ENCODE results near the gene SPTBN1.
A peak's percentile ranks its signal among the peaks of the same experiment; 100 is the strongest.

Gene SPTBN1

DNA sequence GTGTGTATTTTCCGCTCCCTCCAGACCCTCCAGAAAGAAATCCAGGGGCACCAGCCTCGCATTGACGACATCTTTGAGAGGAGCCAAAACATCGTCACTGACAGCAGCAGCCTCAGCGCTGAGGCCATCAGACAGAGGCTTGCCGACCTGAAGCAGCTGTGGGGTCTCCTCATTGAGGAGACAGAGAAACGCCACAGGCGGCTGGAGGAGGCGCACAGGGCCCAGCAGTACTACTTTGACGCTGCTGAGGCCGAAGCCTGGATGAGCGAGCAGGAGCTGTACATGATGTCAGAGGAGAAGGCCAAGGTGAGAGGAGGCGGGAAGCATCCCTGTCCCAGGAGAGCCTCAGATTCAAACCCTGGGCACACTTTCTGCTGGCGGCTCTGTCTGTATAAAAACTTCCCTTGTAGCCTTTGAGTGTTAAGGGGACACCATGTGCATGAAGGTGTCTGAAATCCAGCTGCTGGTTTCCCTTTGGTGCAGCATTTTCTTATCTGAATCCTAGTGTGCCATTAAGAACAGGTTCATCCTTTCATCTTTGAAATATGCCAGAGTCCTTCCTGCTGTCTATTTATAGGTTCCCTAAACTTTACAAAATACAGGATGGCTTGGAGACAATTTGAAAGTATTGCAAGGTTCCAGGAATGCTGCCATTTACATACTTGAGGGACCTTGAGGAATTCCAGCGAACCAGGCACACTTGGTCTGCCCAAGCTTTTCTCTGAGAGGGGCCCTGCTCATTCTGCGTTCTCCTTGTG lies 190.2 kb downstream of the SPTBN1 start:
- Mint-ChIP-seq H3K27ac (peak overlapping the region; percentile 42), H3K36me3 (peaks cover 86% of the 10 kb centered on the region), H3K4me3 (no peak overlapping the region), H3K4me1 (peaks cover 3% of the 10 kb centered on the region), H3K9me3 (no peaks in the 10 kb centered on the region), H3K27me3 (no peaks in the 10 kb centered on the region)
- DNase-seq, result no peak
- CTCF ChIA-PET, result interaction anchor here (0.9 to 1.9 kb wide), 3 partner anchors 12 to 122 kb away, joined by 3 to 5 read pairs (median 3); no protein-coding TSS in a partner anchor

- DNase-seq, result no peak
- Mint-ChIP-seq H3K36me3 (peaks cover 86% of the 10 kb centered on the region), H3K27ac (peak overlapping the region; percentile 24), H3K4me1 (peaks cover 7% of the 10 kb centered on the region), H3K9me3 (no peaks in the 10 kb centered on the region), H3K27me3 (no peaks in the 10 kb centered on the region), H3K4me3 (no peak overlapping the region)
- CTCF ChIA-PET, result interaction anchor here (4.6 kb wide), 1 partner anchor 16 kb away, joined by 19 read pairs; no protein-coding TSS in a partner anchor
These were observed 192.1 kb downstream of the SPTBN1 start for GRCh38 chr2:54648256-54648655.

DNA sequence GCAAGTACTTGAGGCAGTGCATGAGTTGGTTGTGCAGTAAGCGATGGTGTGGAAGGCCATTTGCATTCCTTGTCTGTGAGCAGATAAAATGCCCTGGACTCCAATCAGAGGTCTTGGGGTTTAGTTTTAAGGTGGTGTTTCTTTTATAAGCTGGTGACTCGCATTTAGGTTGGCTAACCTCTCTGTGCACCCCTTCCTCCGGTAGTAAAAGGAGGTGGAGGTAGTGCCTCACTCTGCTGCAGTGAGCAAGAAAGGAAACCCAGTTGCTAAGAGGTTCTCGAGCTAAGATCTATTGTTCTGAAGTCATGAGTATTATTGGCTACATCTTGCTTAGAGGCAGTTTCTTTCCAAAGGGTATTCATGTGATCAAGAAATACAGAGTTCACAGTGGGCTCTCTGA lies 193.1 kb downstream of the SPTBN1 start:
- peak overlapping the region; percentile 12 for H3K27ac Mint-ChIP-seq
- H3K9me3 Mint-ChIP-seq, result no peaks in the 10 kb centered on the region
- H3K36me3 Mint-ChIP-seq, result peaks cover 86% of the 10 kb centered on the region
- H3K27me3 Mint-ChIP-seq, result no peaks in the 10 kb centered on the region
- CTCF ChIA-PET, result interaction anchor here (4.6 kb wide), 1 partner anchor 15 kb away, joined by 19 read pairs; no protein-coding TSS in a partner anchor
- no peak for DNase-seq
- no peak overlapping the region for H3K4me3 Mint-ChIP-seq
- peaks cover 7% of the 10 kb centered on the region for H3K4me1 Mint-ChIP-seq

GRCh38 chr2:54649633-54650032 lies 193.5 kb downstream of the SPTBN1 start:
- peaks cover 85% of the 10 kb centered on the region for H3K36me3 Mint-ChIP-seq
- DNase-seq, result no peak
- H3K27ac Mint-ChIP-seq, result no peak overlapping the region
- no peaks in the 10 kb centered on the region for H3K27me3 Mint-ChIP-seq
- no peak overlapping the region for H3K4me3 Mint-ChIP-seq
- H3K9me3 Mint-ChIP-seq, result no peaks in the 10 kb centered on the region
- CTCF ChIA-PET, result interaction anchor here (2.0 to 4.6 kb wide), 2 partner anchors 15 to 126 kb away, joined by 8 to 19 read pairs; no protein-coding TSS in a partner anchor
- peaks cover 7% of the 10 kb centered on the region for H3K4me1 Mint-ChIP-seq

- Mint-ChIP-seq H3K4me3 (no peak overlapping the region), H3K27ac (no peak overlapping the region), H3K27me3 (no peaks in the 10 kb centered on the region), H3K36me3 (peaks cover 86% of the 10 kb centered on the region), H3K4me1 (peaks cover 7% of the 10 kb centered on the region), H3K9me3 (no peaks in the 10 kb centered on the region)
- CTCF ChIA-PET, result interaction anchor here (1.1 to 4.6 kb wide), 3 partner anchors 14 to 127 kb away, joined by 3 to 19 read pairs (median 8); no protein-coding TSS in a partner anchor
- no peak for DNase-seq
These were observed 194.5 kb downstream of the SPTBN1 start for GRCh38 chr2:54650612-54651011.

DNA sequence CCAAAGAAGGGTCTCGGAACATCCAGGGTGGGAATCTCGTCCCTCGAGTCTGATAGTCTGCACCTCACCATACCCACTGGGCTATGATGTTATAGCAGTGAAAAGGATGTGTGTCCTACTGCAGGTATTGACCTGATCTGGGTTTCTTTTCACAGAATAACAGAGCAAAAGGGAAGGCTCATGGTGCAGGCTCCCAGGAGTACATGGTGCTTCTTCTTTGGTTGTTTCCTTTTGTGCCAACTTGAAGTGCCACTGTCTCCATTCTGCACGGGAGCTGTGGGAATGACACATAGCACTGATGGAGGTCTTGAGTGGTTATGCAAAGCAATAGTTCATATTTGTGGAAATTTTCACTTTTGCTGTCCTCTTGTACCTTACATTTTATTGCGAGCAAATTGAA lies 195.2 kb downstream of the SPTBN1 start:
- CTCF ChIA-PET, result interaction anchor here (1.1 to 4.6 kb wide), 4 partner anchors 13 to 128 kb away, joined by 3 to 19 read pairs (median 6); no protein-coding TSS in a partner anchor
- DNase-seq, result no peak
- H3K4me1 Mint-ChIP-seq, result peaks cover 7% of the 10 kb centered on the region
- no peaks in the 10 kb centered on the region for H3K9me3 Mint-ChIP-seq
- no peak overlapping the region for H3K27ac Mint-ChIP-seq
- H3K4me3 Mint-ChIP-seq, result no peak overlapping the region
- H3K36me3 Mint-ChIP-seq, result peaks cover 86% of the 10 kb centered on the region
- H3K27me3 Mint-ChIP-seq, result no peaks in the 10 kb centered on the region

GRCh38 chr2:54652540-54652939 lies 196.4 kb downstream of the SPTBN1 start:
- DNase-seq, result no peak
- Mint-ChIP-seq H3K4me3 (no peak overlapping the region), H3K36me3 (peaks cover 88% of the 10 kb centered on the region), H3K27ac (peak overlapping the region; percentile 60), H3K27me3 (no peaks in the 10 kb centered on the region), H3K4me1 (peaks cover 8% of the 10 kb centered on the region), H3K9me3 (no peaks in the 10 kb centered on the region)
- CTCF ChIA-PET, result interaction anchor here (1.1 to 4.6 kb wide), 3 partner anchors 12 to 52 kb away, joined by 4 to 19 read pairs (median 5); no protein-coding TSS in a partner anchor

- Mint-ChIP-seq H3K27me3 (no peaks in the 10 kb centered on the region), H3K4me3 (no peak overlapping the region), H3K9me3 (no peaks in the 10 kb centered on the region), H3K36me3 (peaks cover 87% of the 10 kb centered on the region), H3K4me1 (peaks cover 18% of the 10 kb centered on the region), H3K27ac (no peak overlapping the region)
- CTCF ChIA-PET, result interaction anchor here (1.4 kb wide), 1 partner anchor 12 kb away, joined by 6 read pairs; no protein-coding TSS in a partner anchor
- DNase-seq, result no peak
These were observed 197.6 kb downstream of the SPTBN1 start for GRCh38 chr2:54653572-54654204.

- CTCF ChIA-PET, result interaction anchor here (1.4 kb wide), 1 partner anchor 10 kb away, joined by 6 read pairs; no protein-coding TSS in a partner anchor
- no peak overlapping the region for H3K4me3 Mint-ChIP-seq
- H3K36me3 Mint-ChIP-seq, result peaks cover 86% of the 10 kb centered on the region
These were observed 199.1 kb downstream of the SPTBN1 start for GRCh38 chr2:54655046-54655809.

GRCh38 chr2:54656863-54657262 lies 200.7 kb downstream of the SPTBN1 start:
- Mint-ChIP-seq H3K27me3 (no peaks in the 10 kb centered on the region), H3K27ac (no peak overlapping the region), H3K9me3 (no peaks in the 10 kb centered on the region), H3K4me1 (peaks cover 18% of the 10 kb centered on the region), H3K36me3 (peaks cover 88% of the 10 kb centered on the region), H3K4me3 (no peak overlapping the region)
- DNase-seq, result no peak
- CTCF ChIA-PET, result interaction anchor here (0.8 to 3.2 kb wide), 7 partner anchors 8 to 550 kb away, joined by 3 to 35 read pairs (median 3); no protein-coding TSS in a partner anchor

More at GRCh38 chr2:54655046-54655809, 199.1 kb downstream of the SPTBN1 start:
- H3K27me3 Mint-ChIP-seq, result no peaks in the 10 kb centered on the region
- no peak overlapping the region for H3K27ac Mint-ChIP-seq
- DNase-seq, result no peak
- peaks cover 18% of the 10 kb centered on the region for H3K4me1 Mint-ChIP-seq
- H3K9me3 Mint-ChIP-seq, result no peaks in the 10 kb centered on the region

DNA sequence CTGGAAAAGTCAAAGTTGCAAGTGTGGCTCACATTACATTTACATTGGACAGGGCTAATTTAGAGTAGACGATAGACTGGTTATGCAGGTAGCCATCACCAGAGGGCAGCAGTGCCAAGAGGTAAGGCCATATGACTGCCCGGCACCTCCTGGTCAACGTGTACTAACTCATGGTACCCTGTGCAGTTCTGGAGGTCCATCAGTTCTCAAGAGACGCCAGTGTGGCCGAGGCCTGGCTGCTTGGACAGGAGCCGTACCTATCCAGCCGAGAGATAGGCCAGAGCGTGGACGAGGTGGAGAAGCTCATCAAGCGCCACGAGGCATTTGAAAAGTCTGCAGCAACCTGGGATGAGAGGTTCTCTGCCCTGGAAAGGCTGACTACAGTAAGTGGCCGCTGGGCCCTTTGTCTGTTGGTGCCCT lies 201.5 kb downstream of the SPTBN1 start:
- no peaks in the 10 kb centered on the region for H3K9me3 Mint-ChIP-seq
- H3K36me3 Mint-ChIP-seq, result peaks cover 89% of the 10 kb centered on the region
- peaks cover 14% of the 10 kb centered on the region for H3K4me1 Mint-ChIP-seq
- CTCF ChIA-PET, result interaction anchor here (0.6 to 3.2 kb wide), 8 partner anchors 11 to 521 kb away, joined by 3 to 35 read pairs (median 3); no protein-coding TSS in a partner anchor
- no peaks in the 10 kb centered on the region for H3K27me3 Mint-ChIP-seq
- peak; percentile 48 for DNase-seq
- H3K27ac Mint-ChIP-seq, result no peak overlapping the region
- no peak overlapping the region for H3K4me3 Mint-ChIP-seq

DNA sequence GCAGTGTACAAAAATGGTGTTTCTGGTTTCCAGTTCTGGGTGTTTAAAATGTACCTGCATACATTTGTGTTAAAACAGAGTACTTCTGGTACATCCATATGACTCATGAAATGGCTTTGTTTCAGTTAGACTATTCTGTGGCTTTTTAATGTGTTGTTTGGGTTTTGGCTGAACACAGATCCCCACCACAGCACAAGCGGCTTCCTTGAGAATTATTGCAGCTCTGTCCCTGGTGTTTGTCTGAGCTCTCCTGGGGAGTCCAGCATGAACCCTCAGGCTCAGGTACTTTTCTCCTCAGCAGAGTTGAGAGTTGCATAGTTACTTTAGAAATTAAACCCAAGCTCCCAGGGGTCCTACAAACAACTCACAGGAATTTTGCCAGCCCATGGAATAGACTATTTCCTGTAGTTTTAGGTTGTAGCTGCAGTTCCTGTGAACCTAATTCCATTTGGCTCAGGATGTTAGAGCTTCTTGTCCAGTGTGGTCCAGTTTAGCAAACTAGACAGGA lies 202.5 kb downstream of the SPTBN1 start:
- no peak overlapping the region for H3K4me3 Mint-ChIP-seq
- peaks cover 11% of the 10 kb centered on the region for H3K4me1 Mint-ChIP-seq
- H3K27ac Mint-ChIP-seq, result peak overlapping the region; percentile 33
- no peaks in the 10 kb centered on the region for H3K9me3 Mint-ChIP-seq
- H3K36me3 Mint-ChIP-seq, result peaks cover 89% of the 10 kb centered on the region
- CTCF ChIA-PET, result interaction anchor here (0.6 to 3.2 kb wide), 11 partner anchors 12 to 516 kb away, joined by 3 to 35 read pairs (median 3); no protein-coding TSS in a partner anchor
- no peaks in the 10 kb centered on the region for H3K27me3 Mint-ChIP-seq
- DNase-seq, result no peak

GRCh38 chr2:54659527-54659926 lies 203.4 kb downstream of the SPTBN1 start:
- peaks cover 90% of the 10 kb centered on the region for H3K36me3 Mint-ChIP-seq
- H3K27ac Mint-ChIP-seq, result no peak overlapping the region
- H3K4me3 Mint-ChIP-seq, result no peak overlapping the region
- no peak for DNase-seq
- CTCF ChIA-PET, result interaction anchor here (3.0 kb wide), 1 partner anchor 46 kb away, joined by 35 read pairs; no protein-coding TSS in a partner anchor
- no peaks in the 10 kb centered on the region for H3K9me3 Mint-ChIP-seq
- no peaks in the 10 kb centered on the region for H3K27me3 Mint-ChIP-seq
- peaks cover 11% of the 10 kb centered on the region for H3K4me1 Mint-ChIP-seq
